ENCODE data around the gene ITK.

The ITK gene

DNA sequence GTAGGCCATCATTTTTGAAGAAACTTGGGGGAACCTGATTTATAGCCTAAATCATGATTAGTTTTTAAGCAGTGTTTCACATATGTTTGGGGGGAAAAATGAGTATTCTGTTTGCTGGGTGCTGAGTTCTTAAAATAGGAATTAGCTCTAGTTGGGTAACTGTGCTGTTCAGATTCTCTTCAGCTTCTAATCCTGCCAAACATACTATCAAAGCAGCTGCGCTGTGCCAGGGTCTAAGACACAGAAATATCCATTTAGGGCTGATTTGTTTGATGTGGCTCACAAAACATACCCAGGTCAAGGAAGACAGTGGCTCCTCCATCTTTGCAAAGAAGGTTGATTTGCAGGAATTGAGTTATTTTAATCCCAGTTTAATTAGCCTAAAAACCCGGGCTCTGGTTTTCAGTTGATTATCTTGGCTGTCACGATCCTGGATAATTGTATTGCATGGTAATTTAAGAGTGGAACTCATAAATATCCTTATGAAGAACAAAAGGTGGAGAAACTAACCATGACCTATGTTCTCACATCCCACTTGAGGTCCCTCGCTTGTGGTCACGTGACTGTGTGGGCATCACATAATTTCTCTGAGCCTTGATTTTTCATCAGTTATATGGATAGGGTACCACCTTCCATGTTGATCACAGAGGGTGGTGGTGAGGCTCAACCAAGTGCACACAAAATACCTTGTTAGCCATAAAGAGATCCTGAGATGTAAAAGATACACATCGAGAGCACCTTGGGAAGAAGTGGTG, 104.0 kb downstream of the ITK start:
- no peak for DNase-seq

GRCh38 chr5:157285310-157286035, 104.8 kb downstream of the ITK start:
- no peak for DNase-seq

GRCh38 chr5:157286761-157287211, 106.1 kb downstream of the ITK start:
- DNase-seq, result no peak

GRCh38 chr5:157288405-157289163, 107.9 kb downstream of the ITK start:
- DNase-seq, result no peak

GRCh38 chr5:157289164-157289819, 108.7 kb downstream of the ITK start:
- no peak for DNase-seq

GRCh38 chr5:157290156-157290980, 109.7 kb downstream of the ITK start:
- no peak for DNase-seq

DNA sequence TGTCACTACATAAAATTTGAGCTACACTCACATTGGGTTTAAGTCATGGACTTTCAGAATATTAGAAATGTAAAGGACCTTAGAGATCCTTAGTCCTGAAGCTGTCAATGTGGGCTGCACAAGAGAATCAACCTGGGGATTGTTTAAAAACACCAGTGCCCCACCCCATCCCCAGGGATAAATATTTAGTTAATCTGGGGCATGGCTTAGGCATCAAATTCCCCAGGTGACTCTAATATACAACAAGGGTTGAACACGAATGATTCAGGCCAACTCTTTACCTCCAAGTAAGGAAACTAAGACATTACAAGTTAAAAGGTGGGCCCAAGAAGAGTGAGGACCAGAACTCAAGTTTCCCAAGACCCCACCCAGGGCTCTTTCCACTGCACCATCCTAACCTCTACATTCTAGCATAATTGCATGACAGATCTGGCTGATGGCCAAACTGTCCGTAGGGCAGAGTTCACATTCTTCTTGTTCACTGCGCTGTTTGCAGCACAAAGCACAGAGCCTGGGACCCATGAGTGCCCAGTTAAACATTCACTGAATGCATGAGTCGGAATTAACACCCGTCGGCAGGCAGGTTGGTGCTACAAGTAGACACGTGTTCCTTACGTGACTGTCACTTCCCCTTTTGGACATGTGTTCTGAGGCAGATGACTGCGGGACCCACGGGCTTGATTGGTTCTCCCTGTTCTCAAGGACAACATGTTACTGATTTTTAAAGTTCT, 110.5 kb downstream of the ITK start:
- no peak for DNase-seq

GRCh38 chr5:157292599-157292998, 112.0 kb downstream of the ITK start:
- no peak for DNase-seq

DNA sequence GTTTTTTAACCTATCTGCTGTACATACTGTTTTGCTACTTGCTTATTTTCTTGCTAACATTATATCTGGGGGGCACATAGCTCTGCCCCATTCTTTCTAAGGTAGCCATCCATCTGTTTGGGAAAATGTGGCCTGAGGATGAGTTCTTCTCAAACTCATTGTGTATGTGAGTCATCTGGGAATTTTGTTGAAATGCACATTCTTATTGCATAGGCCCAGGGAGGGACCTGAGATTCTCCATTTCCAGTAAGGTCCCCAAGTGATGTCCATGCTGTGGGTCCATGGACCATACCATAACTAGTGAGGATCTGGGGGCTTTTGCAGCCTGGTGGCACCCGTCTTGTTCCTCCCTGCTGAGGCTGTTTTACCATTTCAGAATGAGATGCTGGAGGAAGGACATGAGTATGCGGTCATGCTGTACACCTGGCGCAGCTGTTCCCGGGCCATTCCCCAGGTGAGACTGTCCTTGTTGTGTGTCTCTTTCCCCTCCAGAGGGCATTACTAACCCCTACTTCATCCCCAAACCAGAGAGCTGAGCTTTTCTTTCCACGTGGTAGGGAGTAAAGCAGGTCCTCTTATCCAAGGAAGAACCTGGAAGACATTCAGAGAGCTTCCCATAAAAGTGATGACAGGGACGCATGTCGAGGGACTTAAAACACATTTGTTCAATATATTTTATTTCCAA, 113.9 kb downstream of the ITK start:
- no peak for DNase-seq

GRCh38 chr5:157295247-157295646, 114.6 kb downstream of the ITK start:
- DNase-seq, result no peak

DNA sequence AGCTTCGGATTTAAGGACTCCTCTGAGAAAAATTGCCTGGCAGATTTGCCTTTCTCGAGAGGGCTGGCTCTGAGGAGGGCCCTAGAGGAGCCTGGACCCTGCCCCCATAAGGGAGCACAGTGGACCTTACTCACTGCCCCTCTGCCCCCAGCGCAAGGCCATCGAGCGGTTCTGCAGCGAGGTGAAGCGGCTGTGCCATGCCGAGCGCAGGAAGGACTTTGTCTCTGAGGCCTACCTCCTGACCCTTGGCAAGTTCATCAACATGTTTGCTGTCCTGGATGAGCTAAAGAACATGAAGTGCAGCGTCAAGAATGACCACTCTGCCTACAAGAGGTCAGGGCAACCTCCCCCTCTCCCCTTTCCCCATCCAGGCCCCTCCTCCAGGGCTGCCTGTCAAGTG, 119.9 kb downstream of the ITK start:
- DNase-seq, result no peak

DNA sequence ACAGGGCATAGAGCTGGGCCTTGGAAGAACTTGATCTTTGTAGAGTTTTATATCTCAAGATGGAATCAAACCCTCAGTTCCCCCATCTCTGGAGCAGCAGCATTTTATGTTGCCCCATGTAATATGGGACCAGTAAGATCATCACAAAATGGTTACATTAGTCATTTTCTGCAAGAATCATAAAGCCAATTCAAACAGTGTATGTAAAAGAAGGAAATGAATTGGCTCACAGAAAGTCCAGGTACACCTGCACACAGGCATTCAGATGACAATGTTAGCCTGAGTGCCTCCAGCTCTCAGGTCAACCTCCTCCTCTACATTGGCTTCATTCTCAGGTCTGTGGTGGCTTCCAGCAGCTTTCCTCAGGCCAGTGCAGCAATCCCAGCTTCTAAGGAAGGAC, 120.4 kb downstream of the ITK start:
- no peak for DNase-seq

DNA sequence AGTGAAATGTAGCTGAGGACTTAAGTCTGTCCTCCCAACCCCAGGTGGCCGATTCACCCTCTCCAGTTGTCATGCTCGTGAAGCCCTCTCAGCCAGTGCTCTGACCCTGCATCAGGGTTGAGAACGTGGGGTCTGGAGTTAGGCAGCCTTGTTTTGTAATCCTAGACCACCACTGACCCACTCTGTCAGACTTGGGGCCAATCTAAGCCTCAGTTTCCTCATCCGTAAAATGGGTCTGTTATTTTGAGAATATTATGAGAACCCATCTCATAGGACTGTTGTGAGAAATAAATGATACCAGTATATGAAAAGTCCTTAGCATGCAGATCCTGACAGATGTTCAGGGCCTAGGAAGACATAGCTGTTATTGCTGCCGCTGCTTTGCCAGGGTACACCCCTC, 122.4 kb downstream of the ITK start:
- no peak for DNase-seq

DNA sequence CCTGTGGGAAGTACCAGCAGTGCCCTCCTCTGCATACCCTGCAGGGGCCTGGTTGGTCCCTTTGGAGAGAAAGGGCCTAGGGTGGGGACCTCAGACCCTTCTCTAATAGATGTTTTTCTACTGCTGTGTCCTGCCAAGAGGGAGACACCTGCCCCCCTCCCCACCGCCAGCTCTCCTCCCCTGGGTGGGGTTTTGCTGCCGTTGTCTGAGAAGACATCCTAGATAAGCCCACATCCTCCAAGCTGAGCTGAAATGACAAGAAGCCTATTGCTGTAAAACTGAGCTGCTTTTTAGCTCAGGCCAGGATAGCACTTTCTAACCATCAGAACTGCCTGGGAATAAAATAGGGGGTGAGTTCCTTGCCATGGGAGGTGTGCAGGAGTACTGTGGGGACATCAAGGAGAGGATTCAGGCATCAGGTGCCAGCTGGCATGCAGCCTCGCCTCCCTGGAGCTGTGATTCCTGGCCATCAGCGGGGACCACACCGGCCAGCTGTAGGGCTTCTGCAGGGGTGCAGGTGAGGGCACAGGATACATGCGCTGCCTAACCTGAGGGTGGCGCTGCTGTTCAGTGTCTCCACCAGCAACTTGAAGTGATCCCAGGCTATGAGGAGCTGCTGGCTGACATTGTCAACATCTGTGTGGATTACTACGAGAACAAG, 123.2 kb downstream of the ITK start:
- DNase-seq, result no peak
